Stomach (tissue), 4 donors: ENCODE measurements around the gene YAE1.

Experiments
- CTCF ChIP-seq, 7 experiments: fragments of 450-650 bp in 4 of 7; fragments of 200-600 bp in 3 of 7; sonication (generic) in 3 of 7; IDR thresholded peaks; one replicate each; pipeline ENCODE4 v1.5.1; 2016 to 2019; ENCODE audit warnings: antibody characterized with exemption in 7 of 7, control low read depth in 2 of 7, mild to moderate bottlenecking in 1 of 7
- POLR2AphosphoS5 ChIP-seq, 3 donors: sonication (generic); formaldehyde crosslinking; IDR thresholded peaks; one replicate each; pipeline ENCODE4 v1.6.1; 2016; ENCODE audit warnings: antibody characterized with exemption in 3 of 3

GRCh38 chr7:39603924-39604323 is 37.7 kb downstream of the YAE1 start:
- TF ChIP-seq POLR2AphosphoS5 (IDR thresholded peaks at IDR 0.05) (no peak), CTCF (IDR thresholded peaks at IDR 0.05) (no peak)
